DMS79 treated with DMSO at 0.1 percent for 48 hours (cell line): ENCODE results near the gene TBC1D22A.

Experiments used
- DNase-seq: peaks from one replicate; lab custom pipeline; 2025; lab: John Stamatoyannopoulos, UW

Gene TBC1D22A

GRCh38 chr22:46958658-46959057, 196.2 kb downstream of the TBC1D22A start:
- no peak for DNase-seq

- no peak for DNase-seq
Observed at GRCh38 chr22:46959369-46959768, 196.9 kb downstream of the TBC1D22A start.

DNA sequence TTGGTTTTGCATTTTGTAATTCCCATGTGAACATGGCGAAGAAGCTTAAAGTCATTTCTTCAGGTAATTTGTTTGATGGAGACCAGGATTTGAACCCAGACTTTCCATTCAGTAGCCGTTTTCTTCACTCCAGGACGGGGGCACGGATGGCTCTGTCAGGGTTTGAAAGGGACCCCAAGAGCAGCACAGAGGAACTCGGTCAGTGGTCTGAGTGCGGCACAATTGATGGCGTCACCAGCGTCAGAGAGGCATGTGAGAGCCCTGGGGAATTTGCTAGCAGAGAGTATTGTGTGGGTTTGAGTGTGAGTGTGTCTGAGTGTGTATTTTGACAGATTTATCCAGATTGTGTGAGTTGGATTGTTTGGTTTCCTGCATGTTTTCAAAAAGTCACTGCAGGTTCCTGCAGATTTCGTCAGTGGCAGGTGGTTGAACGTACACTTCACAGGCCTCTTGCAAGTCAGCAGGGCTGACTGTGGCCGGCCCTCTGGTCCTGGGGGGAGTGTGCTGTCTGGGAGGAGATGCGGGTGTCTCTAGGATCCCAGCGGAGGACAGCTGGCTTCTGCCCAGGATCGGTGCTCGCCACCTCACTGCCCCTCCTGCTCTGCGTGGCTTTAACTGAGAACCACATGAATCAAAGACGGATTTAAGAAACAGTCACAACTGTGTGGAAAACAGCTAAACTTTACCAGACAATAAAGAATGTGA, 199.3 kb downstream of the TBC1D22A start:
- DNase-seq = no peak

DNA sequence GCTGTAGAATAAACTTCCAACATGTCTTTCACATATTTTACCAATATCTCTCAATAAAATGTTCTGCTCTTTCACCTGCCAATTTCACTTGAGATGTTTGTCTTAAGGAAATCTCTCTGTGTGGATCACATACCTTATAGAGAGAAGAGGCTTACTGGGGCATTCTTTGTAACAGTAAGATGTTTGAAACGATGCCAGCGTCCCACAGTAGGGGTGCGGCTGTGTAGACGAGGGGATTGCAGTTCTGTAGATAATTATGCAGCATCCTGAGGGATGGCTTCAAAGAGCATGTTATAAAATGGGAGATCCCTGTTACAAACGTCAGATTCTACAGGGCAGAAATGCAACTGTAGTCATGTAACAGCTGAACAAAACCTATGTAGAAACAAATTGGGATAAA, 200.0 kb downstream of the TBC1D22A start:
- no peak for DNase-seq

DNA sequence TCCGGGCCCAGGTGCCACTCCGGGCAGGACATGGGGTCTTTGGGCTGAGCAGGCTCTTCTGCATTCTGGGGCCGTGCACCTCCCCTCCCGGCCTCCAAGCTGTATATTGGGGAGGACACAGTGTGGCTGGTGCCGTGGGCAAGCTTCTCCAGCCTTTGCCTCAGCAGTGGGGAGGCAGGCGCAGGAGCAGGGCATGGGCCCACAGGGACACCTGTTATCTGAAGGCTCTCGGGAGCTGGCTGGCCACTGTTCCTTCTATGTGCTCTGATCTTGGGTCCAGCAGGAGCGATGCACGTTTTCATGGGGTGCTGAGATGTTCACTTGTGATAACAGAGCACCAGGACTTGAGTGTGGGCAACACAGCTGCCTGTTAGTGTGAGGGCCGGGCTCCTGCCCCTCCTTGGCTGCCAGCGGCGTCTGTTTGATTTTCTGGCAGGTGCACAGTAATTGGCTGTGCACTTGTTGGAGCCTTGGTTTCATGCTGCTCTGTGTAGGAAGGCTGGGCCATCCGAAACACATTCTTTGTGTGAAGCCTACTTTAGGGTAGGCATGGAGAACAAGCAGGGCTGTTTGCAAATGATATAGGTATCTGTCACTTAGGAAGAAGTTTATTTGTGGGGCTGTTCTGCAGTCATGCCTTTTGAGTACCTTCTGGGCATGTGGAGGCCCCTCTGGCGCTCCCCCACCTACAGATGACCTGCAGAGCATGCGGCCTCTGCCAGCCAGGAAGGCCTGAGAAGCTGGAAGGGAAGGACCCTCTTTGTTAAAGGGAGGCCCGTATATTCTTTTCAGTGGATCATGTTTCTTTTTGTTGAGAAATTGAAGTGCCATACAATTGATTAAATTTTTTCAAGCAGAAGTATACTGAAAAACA, 201.5 kb downstream of the TBC1D22A start:
- DNase-seq = peak; percentile 75

DNA sequence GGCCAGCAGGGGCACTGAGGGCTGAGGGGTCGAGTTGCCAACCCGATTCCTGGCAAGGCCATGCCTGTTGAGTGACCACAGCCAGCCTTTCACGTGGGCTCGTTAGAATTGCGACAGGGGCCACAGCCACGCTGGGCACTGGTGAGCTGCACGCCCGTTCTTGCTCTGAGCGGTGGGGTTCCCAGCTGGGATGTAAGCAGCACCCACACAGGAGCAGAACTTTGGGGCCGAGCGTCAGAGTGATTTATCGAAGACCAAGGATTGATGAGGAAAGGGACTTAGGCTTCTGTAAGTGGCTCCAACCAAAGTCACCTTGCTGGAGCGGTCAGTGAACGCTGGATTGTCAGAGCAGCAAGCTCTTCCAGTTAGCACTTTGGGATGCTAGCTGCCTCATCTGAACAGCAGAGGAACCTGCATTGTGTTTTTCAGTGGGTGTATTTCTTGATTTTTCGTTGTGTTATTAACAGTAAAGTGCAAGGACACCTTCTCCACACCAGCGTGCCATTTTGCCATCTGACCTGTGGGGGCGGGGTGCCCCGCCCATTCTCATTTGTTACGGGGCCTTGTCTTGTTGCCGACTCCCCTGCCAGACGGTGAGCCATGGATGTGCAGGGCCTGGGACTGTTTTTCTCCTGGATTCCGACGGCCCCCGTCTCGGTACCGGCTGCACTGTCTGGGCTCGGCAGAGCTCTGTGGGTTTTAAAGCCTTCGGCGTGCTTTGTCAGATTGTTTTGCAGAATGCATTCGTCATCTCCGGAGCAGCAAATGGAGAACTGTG, 202.5 kb downstream of the TBC1D22A start:
- DNase-seq = no peak

- no peak for DNase-seq
Observed at GRCh38 chr22:46965555-46966494, 203.4 kb downstream of the TBC1D22A start.

DNA sequence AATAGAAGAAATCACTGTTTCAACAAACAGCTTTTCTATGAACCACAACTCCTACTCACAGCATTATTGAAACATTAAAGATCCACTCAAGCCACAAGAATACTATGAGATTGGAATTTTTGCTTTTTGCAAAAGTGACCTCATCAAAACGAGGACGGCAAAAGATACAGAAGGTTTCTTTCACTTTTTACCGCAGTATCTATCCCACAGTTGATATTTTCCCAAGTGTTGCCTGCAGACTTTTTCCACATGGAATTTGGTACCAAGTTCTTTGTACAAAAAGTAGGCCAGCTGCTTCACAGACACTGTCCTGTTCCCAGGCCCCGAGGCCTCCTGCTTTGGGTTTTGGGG, 204.0 kb downstream of the TBC1D22A start:
- DNase-seq = no peak

- no peak for DNase-seq
Observed at GRCh38 chr22:46966846-46967245, 204.4 kb downstream of the TBC1D22A start.

GRCh38 chr22:46967445-46968358, 205.3 kb downstream of the TBC1D22A start:
- no peak for DNase-seq

DNA sequence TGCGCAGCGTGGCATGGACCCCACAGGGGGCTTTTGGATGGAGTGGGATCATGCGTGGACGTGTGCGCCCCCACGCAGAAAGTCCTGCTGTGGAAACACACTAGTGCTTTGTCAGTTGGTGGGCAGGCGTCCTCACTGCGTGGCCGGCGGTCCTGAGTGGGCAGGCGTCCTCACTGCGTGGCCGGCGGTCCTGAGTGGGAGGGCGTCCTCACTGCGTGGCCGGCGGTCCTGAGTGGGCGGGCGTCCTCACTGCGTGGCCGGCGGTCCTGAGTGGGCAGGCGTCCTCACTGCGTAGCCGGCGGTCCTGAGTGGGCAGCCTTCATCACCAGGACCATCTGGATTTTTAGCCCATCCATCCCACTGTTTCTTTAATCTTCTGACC, 205.9 kb downstream of the TBC1D22A start:
- DNase-seq = no peak

GRCh38 chr22:46968848-46969247, 206.4 kb downstream of the TBC1D22A start:
- DNase-seq = no peak

DNA sequence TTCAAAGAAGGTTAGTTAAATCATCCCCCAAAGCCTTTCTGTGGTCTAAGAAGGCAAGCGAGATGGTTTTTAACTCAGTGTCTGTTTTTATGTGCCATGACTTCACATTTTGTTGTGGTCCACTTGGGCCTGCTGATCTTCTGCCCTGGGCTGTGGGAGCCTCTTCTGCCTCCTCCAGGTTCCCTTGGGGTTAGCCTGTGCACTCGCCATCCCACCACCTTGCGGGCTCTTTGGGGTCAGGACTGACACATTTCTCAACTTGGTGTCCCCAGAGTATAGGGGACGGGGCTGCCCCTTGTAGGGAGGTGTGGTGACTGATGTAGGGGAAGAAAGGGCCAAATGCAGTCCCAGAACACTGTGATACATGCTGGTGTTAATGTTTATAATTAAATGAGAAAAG, 207.0 kb downstream of the TBC1D22A start:
- DNase-seq = no peak

DNA sequence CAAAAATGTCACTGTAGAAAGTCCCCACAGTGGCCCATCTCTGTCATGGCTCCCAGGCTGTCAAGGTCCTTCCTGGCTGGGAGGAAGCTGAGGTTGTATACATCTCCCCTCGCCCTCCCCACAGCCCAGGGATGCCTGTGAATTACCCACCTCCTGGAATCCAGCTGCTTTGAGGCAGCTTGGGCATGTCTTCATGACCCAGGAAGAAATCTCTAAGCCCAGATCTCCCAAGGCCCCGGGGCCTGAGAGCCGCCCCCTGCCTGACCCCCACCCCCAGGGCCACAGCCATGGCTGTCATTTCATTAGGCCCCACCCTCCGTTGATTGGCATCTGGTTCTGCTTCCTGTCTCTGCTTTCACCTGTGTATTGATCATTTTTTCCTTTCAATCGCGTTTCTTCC, 207.5 kb downstream of the TBC1D22A start:
- no peak for DNase-seq

DNA sequence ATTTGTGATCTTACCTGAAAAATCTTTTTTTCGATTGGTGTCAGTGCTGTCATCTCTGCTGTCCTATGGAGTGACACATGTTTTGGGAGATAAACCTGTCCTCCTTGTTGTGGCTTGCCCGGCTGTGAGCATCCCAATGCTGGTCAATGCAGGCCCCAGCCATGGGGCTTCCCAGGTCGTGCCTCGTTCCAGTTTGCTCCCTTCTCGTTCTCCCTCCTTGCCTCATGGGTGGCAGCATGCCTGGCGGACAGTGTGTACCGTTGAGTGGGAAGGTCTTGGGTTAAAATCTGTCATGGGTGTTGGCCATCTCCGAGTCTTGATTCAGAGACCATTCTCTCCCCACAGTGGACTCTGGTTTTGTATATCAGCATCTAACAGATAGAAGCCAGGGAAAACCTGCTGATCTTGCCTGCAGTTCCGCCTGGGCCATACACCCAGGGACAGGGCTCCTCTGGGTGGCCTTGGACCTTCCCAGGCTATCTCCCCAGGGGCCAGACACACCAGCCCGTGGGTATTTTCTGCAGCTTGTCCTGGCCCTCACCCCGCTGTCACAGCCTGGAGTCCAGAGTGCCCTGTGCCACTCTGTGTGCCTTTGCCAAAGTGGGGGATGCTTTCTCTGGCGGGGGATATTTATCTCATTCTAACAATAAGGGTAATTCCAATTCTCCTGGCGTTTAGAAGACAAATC, 208.1 kb downstream of the TBC1D22A start:
- no peak for DNase-seq

GRCh38 chr22:46971099-46971763, 208.8 kb downstream of the TBC1D22A start:
- DNase-seq = peak; percentile 26

DNA sequence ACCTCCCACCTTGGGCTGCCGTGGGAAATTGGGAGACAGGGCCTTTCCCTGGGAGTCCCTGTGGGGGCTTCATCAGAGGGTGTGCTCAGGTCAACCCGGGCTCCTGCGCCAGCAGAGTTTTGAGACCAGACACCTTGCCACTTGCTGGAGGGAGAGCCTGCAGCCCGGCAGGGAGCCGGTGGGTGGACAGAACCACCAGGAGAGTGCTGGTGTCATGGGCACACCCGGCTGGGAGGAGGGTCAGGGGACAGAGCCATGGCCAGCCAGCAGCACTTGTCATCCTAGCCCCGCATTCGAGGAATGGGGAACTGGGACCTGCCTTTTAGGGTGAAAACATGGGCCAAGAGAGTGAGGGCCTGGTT, 209.3 kb downstream of the TBC1D22A start:
- no peak for DNase-seq

DNA sequence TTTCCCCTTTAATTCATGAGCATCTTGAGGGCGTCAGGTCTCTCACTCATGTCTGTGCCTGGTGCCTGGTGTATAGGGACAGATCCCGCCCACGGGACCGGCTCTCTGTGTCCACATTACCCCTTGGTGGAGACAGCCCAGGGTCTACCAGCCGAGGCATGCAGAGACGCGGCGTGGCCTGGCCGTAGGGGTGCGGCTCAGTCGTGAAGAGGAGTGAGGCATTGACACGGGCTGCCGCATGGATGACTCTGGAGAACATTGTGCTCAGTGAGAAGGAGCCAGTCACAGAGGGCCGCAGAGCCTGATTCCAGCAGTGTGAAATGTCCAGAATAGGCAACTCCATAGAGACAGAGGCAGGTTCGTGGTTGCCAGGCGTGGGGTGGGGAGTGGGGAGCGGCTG, 209.8 kb downstream of the TBC1D22A start:
- peak; percentile 50 for DNase-seq
